T-helper 1 cell treated with Interleukin-12 subunit alpha and Interleukin-12 subunit beta and Interleukin-4 antibody, amounts not matched to agents 30 μg/mL and 1 μg/mL, for 36 hours (primary cell): Measurements from ENCODE around the gene CCNDBP1.

Experiments
- H3K27ac Mint-ChIP-seq: one replicate; pipeline ENCODE4 v1.8.0; 2021; ENCODE audit warnings: mild to moderate bottlenecking, mixed read lengths
- H3K27me3 Mint-ChIP-seq: one replicate; pipeline ENCODE4 v1.8.0; 2021; ENCODE audit warnings: low read depth, mixed read lengths
- H3K36me3 Mint-ChIP-seq: one replicate; pipeline ENCODE4 v1.8.0; 2021; ENCODE audit warnings: low read depth, mixed read lengths
- H3K4me1 Mint-ChIP-seq: one replicate; pipeline ENCODE4 v1.8.0; 2021; ENCODE audit warnings: low read depth, mixed read lengths
- H3K4me3 Mint-ChIP-seq: one replicate; pipeline ENCODE4 v1.8.0; 2021; ENCODE audit warnings: mild to moderate bottlenecking, moderate library complexity, mixed read lengths
- H3K9me3 Mint-ChIP-seq: one replicate; pipeline ENCODE4 v1.8.0; 2021; ENCODE audit warnings: mixed read lengths

Gene CCNDBP1

GRCh38 chr15:43239732-43240491, 54.7 kb downstream of the CCNDBP1 start:
- Mint-ChIP-seq H3K9me3 (no peaks in the 10 kb centered on the region), H3K27me3 (no peaks in the 10 kb centered on the region), H3K4me1 (peaks cover 13% of the 10 kb centered on the region), H3K36me3 (no peaks in the 10 kb centered on the region), H3K27ac (peak overlapping the region; percentile 50), H3K4me3 (no peak overlapping the region)

GRCh38 chr15:43241100-43241499, 55.9 kb downstream of the CCNDBP1 start:
- Mint-ChIP-seq H3K9me3 (no peaks in the 10 kb centered on the region), H3K4me1 (peaks cover 12% of the 10 kb centered on the region), H3K36me3 (no peaks in the 10 kb centered on the region), H3K27me3 (no peaks in the 10 kb centered on the region), H3K27ac (no peak overlapping the region), H3K4me3 (no peak overlapping the region)

- H3K4me3 Mint-ChIP-seq = no peak overlapping the region
- peaks cover 14% of the 10 kb centered on the region for H3K4me1 Mint-ChIP-seq
- no peaks in the 10 kb centered on the region for H3K36me3 Mint-ChIP-seq
- no peaks in the 10 kb centered on the region for H3K27me3 Mint-ChIP-seq
- no peaks in the 10 kb centered on the region for H3K9me3 Mint-ChIP-seq
- no peak overlapping the region for H3K27ac Mint-ChIP-seq
Measured at GRCh38 chr15:43242616-43243015, 57.4 kb downstream of the CCNDBP1 start.

DNA sequence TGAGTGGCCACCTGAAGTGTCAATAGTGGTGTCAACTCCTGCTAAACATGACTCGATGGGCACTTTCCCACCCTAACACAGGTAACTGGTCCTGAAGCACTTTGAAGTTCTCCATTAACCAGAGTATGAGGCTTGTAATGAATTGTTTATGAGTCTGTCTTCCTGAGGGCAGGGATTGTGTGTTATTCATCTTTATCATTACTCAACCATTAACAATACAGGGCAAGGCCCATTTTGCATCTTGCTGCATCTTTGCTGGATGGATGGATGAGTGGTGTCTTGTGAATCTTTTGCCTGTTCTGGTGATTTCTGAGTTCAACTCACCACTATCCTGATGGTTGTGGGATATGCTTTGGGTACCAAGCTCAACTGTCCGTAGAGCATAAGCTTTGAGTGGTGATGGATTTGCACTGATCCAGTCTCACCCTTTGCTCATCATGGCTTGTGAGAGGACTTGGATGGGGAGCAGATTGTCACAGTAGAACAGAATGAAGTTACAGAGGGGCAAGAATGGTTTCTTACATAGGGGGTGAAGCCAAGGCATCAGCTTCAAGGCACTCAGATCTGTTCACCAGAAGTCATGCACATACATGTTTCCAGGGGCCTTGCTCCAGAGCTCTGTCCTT, 57.9 kb downstream of the CCNDBP1 start:
- Mint-ChIP-seq H3K4me3 (no peak overlapping the region), H3K27ac (no peak overlapping the region), H3K27me3 (no peaks in the 10 kb centered on the region), H3K9me3 (no peaks in the 10 kb centered on the region), H3K4me1 (peaks cover 14% of the 10 kb centered on the region), H3K36me3 (no peaks in the 10 kb centered on the region)

DNA sequence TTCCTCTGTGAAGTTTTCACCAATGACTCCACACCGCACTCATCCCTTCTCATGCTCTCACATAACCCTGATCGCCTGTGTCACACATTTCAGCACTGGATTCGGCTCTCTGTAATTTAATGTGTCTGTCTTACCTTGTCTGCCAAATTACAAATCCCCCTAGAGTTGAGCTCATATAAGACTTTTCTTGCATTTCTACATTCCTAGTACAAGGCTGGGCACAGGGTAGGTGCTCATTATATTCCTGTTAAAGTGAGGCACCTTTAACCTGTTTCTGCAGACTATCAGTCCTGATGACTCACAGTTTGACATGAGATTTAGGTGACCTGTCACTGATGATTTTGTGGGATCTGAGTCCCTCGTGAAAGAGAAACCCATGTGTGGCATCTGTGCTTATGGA, 58.9 kb downstream of the CCNDBP1 start:
- H3K36me3 Mint-ChIP-seq = no peaks in the 10 kb centered on the region
- no peaks in the 10 kb centered on the region for H3K27me3 Mint-ChIP-seq
- no peaks in the 10 kb centered on the region for H3K9me3 Mint-ChIP-seq
- no peak overlapping the region for H3K27ac Mint-ChIP-seq
- H3K4me3 Mint-ChIP-seq = no peak overlapping the region
- H3K4me1 Mint-ChIP-seq = peaks cover 16% of the 10 kb centered on the region

DNA sequence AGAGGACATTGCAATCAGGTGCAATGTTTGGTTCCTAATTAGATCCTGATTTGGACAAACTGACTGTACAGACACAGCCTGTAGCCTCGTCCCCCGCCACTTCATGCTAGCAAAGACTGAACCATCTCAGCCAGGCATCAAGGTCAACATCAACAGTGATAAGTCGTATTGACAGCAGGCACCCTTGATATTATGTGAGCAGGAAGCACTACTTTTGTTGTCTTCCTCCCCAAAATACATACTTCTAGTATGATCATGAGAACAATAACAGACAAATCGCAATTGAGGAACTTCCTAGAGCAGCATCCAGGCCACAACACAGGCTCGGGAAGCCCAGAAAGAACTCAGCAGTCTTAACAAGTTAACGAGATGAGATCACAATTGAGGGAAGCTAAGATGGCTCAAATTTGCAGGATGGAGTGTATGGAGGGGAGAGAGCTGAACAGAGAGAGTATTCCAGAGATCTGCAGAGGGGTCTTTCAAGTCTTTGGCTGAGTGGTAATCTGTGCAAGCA, 61.1 kb downstream of the CCNDBP1 start:
- H3K27ac Mint-ChIP-seq = no peak overlapping the region
- H3K4me3 Mint-ChIP-seq = no peak overlapping the region
- no peaks in the 10 kb centered on the region for H3K9me3 Mint-ChIP-seq
- H3K36me3 Mint-ChIP-seq = no peaks in the 10 kb centered on the region
- H3K4me1 Mint-ChIP-seq = peaks cover 21% of the 10 kb centered on the region
- no peaks in the 10 kb centered on the region for H3K27me3 Mint-ChIP-seq
